SU-DHL-6 (cell line): ENCODE data around the gene USP46.

Source experiments
- H2AFZ ChIP-seq: fragments of 200-600 bp; sonication (generic); 2 replicates; pipeline ENCODE4 v1.6.1; 2014; ENCODE audit warnings: low read depth, mild to moderate bottlenecking, moderate library complexity, mixed read lengths, antibody characterized with exemption, low read length; ENCODE audit not compliant: severe bottlenecking
- H3F3A ChIP-seq: fragments of 200-600 bp; shearing (Covaris generic); 2 replicates; pipeline ENCODE4 v1.6.0; 2016; ENCODE audit warnings: antibody characterized with exemption, mild to moderate bottlenecking; ENCODE audit not compliant: insufficient read depth
- H3K27ac ChIP-seq: fragments of 200-600 bp; sonication (generic); 2 replicates; pipeline ENCODE4 v1.5.1; 2016; ENCODE audit warnings: low read depth, mild to moderate bottlenecking, low read length, moderate library complexity, mixed read lengths
- H3K27me3 ChIP-seq: fragments of 200-600 bp; sonication (generic), shearing (Covaris generic); 2 replicates; pipeline ENCODE4 v1.6.0; 2014; ENCODE audit warnings: mild to moderate bottlenecking, low read length
- H3K36me3 ChIP-seq: fragments of 200-600 bp; sonication (generic); 2 replicates; pipeline ENCODE4 v1.6.1; 2014; ENCODE audit warnings: mild to moderate bottlenecking, low read length, mixed read lengths
- H3K4me2 ChIP-seq: fragments of 300-600, 200-600 bp; shearing (Covaris generic), sonication (generic); 2 replicates; pipeline ENCODE4 v1.6.0; 2014; ENCODE audit warnings: low read length, low read depth, mild to moderate bottlenecking; ENCODE audit not compliant: poor library complexity, severe bottlenecking
- H3K4me3 ChIP-seq: fragments of 200-600 bp; sonication (generic); 2 replicates; pipeline ENCODE4 v1.5.1; 2014; ENCODE audit warnings: antibody characterized with exemption, low read length, mild to moderate bottlenecking, mixed read lengths; ENCODE audit not compliant: insufficient read depth, poor library complexity, severe bottlenecking
- H3K79me2 ChIP-seq: fragments of 200-600 bp; sonication (generic); 2 replicates; pipeline ENCODE4 v1.6.1; 2014; ENCODE audit warnings: mild to moderate bottlenecking, low read length, moderate library complexity; ENCODE audit not compliant: insufficient read depth
- H3K9ac ChIP-seq: fragments of 200-600 bp; sonication (generic); 2 replicates; pipeline ENCODE4 v1.7.0; 2014; ENCODE audit warnings: mild to moderate bottlenecking, low read length
- H3K9me2 ChIP-seq: fragments of 200-600 bp; sonication (generic); replicated peaks from 2 replicates; pipeline ENCODE4 v1.6.1; 2014; ENCODE audit warnings: low read length; ENCODE audit not compliant: insufficient read depth
- H3K9me3 ChIP-seq: fragments of 200-600 bp; sonication (generic); 2 replicates; pipeline ENCODE4 v1.6.1; 2014; ENCODE audit warnings: low read length, mixed read lengths; ENCODE audit not compliant: insufficient read depth
- H4K20me1 ChIP-seq: fragments of 200-600 bp; sonication (generic); 2 replicates; pipeline ENCODE4 v1.6.1; 2014; ENCODE audit warnings: low read depth, mild to moderate bottlenecking, antibody characterized with exemption, low read length, moderate library complexity, mixed read lengths
- CTCF ChIP-seq: fragments of 200-600 bp; sonication (generic); IDR thresholded peaks from one replicate; pipeline ENCODE4 v1.5.1; 2017; ENCODE audit warnings: antibody characterized with exemption, mild to moderate bottlenecking, low read length, moderate library complexity; ENCODE audit not compliant: insufficient read depth, poor library complexity, severe bottlenecking
- EZH2phosphoT487 ChIP-seq: fragments of 200-600 bp; sonication (generic), shearing (Covaris generic); conservative IDR thresholded peaks from 2 replicates; pipeline ENCODE4 v1.6.1; 2018; ENCODE audit warnings: mild to moderate bottlenecking, antibody characterized with exemption, low read length, moderate library complexity, mixed read lengths

Gene USP46

GRCh38 chr4:52657618-52658501 is 1.2 kb downstream of the USP46 start:
- Histone ChIP-seq H3K4me3 (no peak overlapping the region), H3K79me2 (no peaks in the 10 kb centered on the region)

DNA sequence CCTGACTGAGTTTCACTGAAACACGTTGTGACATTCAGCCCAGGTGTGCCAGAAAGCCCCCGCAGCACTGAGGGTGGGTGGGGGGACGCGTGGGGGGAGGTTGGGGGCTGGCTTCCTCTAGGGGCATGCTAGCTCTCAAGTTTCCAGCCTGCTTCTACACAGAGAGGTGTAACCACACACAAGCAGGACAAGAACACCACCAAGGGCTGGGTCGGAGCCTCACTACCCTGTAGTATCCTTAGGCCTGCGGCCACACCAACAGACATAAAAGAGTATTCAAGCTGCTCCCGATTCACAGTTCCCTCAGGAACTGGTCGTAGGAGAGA is 1.8 kb downstream of the USP46 start:
- Histone ChIP-seq H3K36me3 (no peaks in the 10 kb centered on the region), H3K27ac (no peak overlapping the region), H3K9ac (no peak overlapping the region), H2AFZ (no peak overlapping the region), H4K20me1 (no peaks in the 10 kb centered on the region), H3K4me2 (no peak overlapping the region), H3F3A (no peaks in the 10 kb centered on the region), H3K4me3 (no peak overlapping the region), H3K79me2 (no peaks in the 10 kb centered on the region), H3K9me2 (no peaks in the 10 kb centered on the region), H3K27me3 (no peaks in the 10 kb centered on the region), H3K9me3 (no peaks in the 10 kb centered on the region)
- no peak for TF ChIP-seq CTCF
- TF ChIP-seq EZH2phosphoT487: no peak

More at GRCh38 chr4:52657618-52658501, 1.2 kb downstream of the USP46 start:
- H4K20me1 ChIP-seq: no peaks in the 10 kb centered on the region
- TF ChIP-seq EZH2phosphoT487 (no peak), CTCF (no peak)
- H3K27ac ChIP-seq: no peak overlapping the region
- H3K36me3 ChIP-seq: no peaks in the 10 kb centered on the region
- H3K4me2 ChIP-seq: no peak overlapping the region
- no peak overlapping the region for H3K9ac ChIP-seq
- H3F3A ChIP-seq: no peaks in the 10 kb centered on the region
- H3K27me3 ChIP-seq: no peaks in the 10 kb centered on the region
- no peaks in the 10 kb centered on the region for H3K9me2 ChIP-seq
- no peak overlapping the region for H2AFZ ChIP-seq
- H3K9me3 ChIP-seq: no peaks in the 10 kb centered on the region

GRCh38 chr4:52655506-52655905 is 3.6 kb downstream of the USP46 start:
- no peaks in the 10 kb centered on the region for H3F3A ChIP-seq

More at GRCh38 chr4:52655506-52655905, 3.6 kb downstream of the USP46 start:
- H3K4me2 ChIP-seq: no peak overlapping the region
- no peaks in the 10 kb centered on the region for H3K9me3 ChIP-seq
- no peak overlapping the region for H3K9ac ChIP-seq
- H3K79me2 ChIP-seq: no peaks in the 10 kb centered on the region
- no peaks in the 10 kb centered on the region for H3K27me3 ChIP-seq
- no peaks in the 10 kb centered on the region for H3K36me3 ChIP-seq
- no peak overlapping the region for H3K27ac ChIP-seq
- H3K4me3 ChIP-seq: no peak overlapping the region
- no peak overlapping the region for H2AFZ ChIP-seq
- no peaks in the 10 kb centered on the region for H3K9me2 ChIP-seq
- TF ChIP-seq CTCF (no peak), EZH2phosphoT487 (no peak)
- no peaks in the 10 kb centered on the region for H4K20me1 ChIP-seq
